Neutrophil (primary cell): ENCODE results near the gene DEPDC7.

ENCODE experiments used
- H3K27ac ChIP-seq: fragments of 200-600 bp; sonication (generic); 2 replicates; pipeline ENCODE4 v1.5.1; 2016; ENCODE audit warnings: mild to moderate bottlenecking, moderate library complexity
- H3K27me3 ChIP-seq: fragments of 200-600 bp; sonication (generic); 2 replicates; pipeline ENCODE4 v1.6.0; 2016; ENCODE audit warnings: mild to moderate bottlenecking
- H3K36me3 ChIP-seq: fragments of 200-600 bp; sonication (generic); 2 replicates; pipeline ENCODE4 v1.5.1; 2017
- H3K4me1 ChIP-seq, 2 experiments: fragments of 200-600 bp in 1 of 2; sonication (generic) in 1 of 2; 1 replicate in 1 of 2; 2 replicates in 1 of 2; pipeline versions ENCODE4 v1.5.1 to v1.6.1; 2013 to 2016; ENCODE audit warnings: low read depth in 1 of 2, low read length in 1 of 2, mild to moderate bottlenecking in 1 of 2, moderate library complexity in 1 of 2; ENCODE audit not compliant: control insufficient read depth in 1 of 2, insufficient read depth in 1 of 2
- H3K4me3 ChIP-seq, 2 experiments: fragments of 200-600 bp in 1 of 2; sonication (generic) in 1 of 2; 1 replicate in 1 of 2; 2 replicates in 1 of 2; pipeline ENCODE4 v1.5.1; 2013 to 2016; ENCODE audit warnings: low read depth in 1 of 2, low read length in 1 of 2, mild to moderate bottlenecking in 1 of 2, moderate library complexity in 1 of 2
- H3K9me3 ChIP-seq: fragments of 200-600 bp; sonication (generic); 2 replicates; pipeline ENCODE4 v1.5.1; 2016
- TF ChIP-seq, protein P1 (sequence below): fragments of 200-600 bp; sonication (generic); IDR thresholded peaks from 2 replicates; pipeline ENCODE4 v1.5.1; 2016; ENCODE audit warnings: antibody characterized with exemption

DEPDC7 gene

DNA sequence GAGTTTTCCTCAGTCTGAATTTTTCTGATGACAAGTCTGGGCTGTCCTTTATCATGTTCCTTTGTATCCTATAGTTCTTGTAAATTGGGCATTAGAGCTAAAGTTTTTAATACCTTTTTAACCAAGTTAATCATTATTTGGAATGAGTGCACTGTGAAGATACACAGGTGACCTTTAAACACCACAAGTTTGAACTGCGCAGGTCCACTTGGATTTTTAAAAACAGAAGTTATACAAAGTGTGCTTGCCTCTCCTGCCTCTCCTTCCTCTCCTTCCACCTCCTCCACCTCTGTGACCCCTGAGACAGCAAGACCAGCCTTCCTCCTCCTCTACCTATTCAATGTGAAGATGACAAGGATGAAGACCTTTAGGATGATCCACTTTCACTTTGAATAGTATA lies 19.3 kb downstream of the DEPDC7 start:
- no peak overlapping the region for H3K4me3 ChIP-seq
- H3K36me3 ChIP-seq, result no peaks in the 10 kb centered on the region
- TF ChIP-seq, protein P1, sequence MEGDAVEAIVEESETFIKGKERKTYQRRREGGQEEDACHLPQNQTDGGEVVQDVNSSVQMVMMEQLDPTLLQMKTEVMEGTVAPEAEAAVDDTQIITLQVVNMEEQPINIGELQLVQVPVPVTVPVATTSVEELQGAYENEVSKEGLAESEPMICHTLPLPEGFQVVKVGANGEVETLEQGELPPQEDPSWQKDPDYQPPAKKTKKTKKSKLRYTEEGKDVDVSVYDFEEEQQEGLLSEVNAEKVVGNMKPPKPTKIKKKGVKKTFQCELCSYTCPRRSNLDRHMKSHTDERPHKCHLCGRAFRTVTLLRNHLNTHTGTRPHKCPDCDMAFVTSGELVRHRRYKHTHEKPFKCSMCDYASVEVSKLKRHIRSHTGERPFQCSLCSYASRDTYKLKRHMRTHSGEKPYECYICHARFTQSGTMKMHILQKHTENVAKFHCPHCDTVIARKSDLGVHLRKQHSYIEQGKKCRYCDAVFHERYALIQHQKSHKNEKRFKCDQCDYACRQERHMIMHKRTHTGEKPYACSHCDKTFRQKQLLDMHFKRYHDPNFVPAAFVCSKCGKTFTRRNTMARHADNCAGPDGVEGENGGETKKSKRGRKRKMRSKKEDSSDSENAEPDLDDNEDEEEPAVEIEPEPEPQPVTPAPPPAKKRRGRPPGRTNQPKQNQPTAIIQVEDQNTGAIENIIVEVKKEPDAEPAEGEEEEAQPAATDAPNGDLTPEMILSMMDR, result no peak
- no peaks in the 10 kb centered on the region for H3K9me3 ChIP-seq
- no peak overlapping the region for H3K27ac ChIP-seq
- H3K4me1 ChIP-seq, result peaks cover 2 to 7% of the 10 kb centered on the region in 2 experiments
- no peaks in the 10 kb centered on the region for H3K27me3 ChIP-seq

DNA sequence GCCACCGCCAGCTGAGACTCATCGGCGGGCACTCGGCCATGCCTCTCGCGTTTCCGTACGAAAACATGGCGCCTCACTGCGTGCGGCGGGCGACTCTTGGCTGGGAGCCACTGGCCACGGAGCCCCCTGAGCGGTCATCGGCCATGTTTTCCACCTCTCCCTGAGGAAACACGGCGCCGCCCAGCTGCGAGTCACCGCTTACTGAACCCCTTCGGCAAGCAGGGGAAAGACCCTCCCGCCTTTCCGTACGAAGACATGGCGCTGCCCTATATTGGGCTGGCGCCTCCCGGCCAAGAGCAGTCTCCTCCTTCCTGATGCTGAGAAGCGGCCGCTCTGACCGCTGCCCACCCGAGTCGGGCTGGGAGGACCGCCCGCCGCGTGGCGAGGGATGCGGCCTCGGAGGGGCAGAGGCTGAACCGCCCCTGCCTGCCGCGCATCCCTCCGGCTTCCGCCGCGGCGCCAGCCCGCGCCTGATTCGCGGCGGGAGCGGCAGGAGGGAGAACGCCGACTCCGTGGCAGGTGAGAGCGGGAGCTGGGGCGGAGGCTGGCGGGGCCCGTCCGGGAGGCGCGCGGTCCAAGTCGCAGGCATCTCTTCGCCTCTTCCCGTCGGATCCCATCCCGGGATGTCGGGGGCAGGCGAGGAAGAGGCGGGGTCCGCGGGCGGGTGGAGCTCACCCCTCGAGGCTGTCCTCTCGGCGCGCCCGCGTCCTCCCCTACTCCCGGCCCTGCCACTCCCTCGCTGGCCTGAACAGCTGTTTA lies 23.8 kb downstream of the DEPDC7 start, which contains the start of gene TCP11L1:
TCP11L1 (plus strand) TSS at position 299 of the 759 bp plus-strand sequence. CDS start 4,202 bp downstream, outside the sequence.
- Histone ChIP-seq H3K4me3 (peak within 1 kb of the TSS; percentile 94 to 97), H3K36me3 (peaks cover 8% of the 10 kb centered on the region), H3K4me1 (peaks cover 14 to 19% of the 10 kb centered on the region in 2 experiments), H3K27me3 (no peaks in the 10 kb centered on the region), H3K27ac (peak within 1 kb of the TSS; percentile 88), H3K9me3 (no peaks in the 10 kb centered on the region)
- TF ChIP-seq, protein P1, result no peak

DNA sequence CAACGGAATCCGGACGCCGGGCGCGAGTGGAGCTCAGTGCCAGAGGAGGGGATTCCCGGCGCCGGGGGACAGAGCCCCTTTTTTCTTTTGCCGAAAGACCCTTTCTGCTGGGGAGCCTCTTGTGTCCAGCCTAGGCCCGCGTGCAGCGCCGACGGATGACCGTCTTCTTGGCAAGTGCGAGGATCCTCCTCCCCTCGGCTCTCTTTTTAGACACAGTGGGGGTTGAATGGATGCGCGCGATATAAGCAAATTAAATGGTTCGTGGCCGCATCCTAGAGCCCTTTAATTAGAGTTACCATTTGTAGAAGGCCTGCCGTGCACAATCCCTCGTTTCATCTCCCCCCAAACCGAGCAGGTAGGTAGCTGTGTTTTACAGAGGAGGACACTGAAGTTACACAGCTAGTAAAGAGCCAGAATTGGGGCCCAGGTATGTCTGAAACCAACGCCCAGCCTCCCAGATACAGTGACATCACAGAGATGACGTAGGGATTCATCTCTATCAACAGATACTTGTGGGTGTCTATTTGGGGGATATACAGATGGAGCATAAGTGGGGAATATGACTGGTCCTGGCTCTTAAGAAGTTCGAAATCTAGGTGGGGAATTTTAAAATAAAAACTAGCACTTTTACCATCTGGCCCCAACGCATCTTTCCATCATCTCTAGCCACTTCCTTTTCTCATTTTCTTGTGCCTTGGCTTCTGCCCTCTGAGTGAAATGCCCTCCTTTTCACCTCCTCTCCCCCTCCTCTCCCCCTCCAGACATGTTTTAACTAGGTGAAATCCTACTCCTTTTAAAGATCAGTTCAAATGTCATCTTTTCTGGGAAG lies 24.6 kb downstream of the DEPDC7 start:
- peak overlapping the region; percentile 94 to 97 for H3K4me3 ChIP-seq
- no peaks in the 10 kb centered on the region for H3K27me3 ChIP-seq
- no peaks in the 10 kb centered on the region for H3K9me3 ChIP-seq
- peak overlapping the region; percentile 88 for H3K27ac ChIP-seq
- TF ChIP-seq, protein P1, result no peak
- H3K4me1 ChIP-seq, result peaks cover 14 to 19% of the 10 kb centered on the region in 2 experiments
- peaks cover 13% of the 10 kb centered on the region for H3K36me3 ChIP-seq

DNA sequence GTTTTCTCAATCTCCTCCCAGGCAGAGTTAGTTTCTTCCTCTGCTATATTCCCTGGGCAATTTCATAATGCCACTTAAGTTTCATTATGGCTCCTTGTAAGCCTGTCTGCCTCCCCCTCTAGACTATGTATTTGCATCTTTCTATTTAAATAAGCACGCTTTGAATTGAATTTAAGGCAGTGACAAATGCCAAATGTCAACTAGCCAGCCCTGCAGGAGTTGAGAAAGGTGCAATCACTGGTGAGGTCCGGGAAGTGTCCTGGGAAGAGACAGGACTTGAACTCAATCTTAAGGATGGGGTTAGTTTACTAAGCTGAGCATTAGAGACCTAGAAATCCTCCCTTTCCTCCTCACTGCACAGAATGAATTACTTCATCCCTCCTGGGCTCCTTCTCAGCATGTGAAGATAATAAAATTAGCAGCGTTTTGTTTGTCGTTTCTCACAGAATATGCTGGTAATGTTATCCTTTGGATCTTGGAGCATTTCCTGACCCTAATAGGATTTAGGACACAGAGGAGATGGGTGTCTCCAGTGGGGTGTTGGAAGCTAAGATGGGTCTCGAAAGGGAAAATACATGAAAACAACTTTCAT lies 25.3 kb downstream of the DEPDC7 start:
- H3K27ac ChIP-seq, result peak overlapping the region; percentile 88
- H3K27me3 ChIP-seq, result no peaks in the 10 kb centered on the region
- TF ChIP-seq, protein P1, result no peak
- no peaks in the 10 kb centered on the region for H3K9me3 ChIP-seq
- H3K36me3 ChIP-seq, result peaks cover 13% of the 10 kb centered on the region
- peaks cover 14 to 19% of the 10 kb centered on the region in 2 experiments for H3K4me1 ChIP-seq
- H3K4me3 ChIP-seq, result peak overlapping the region; percentile 94 to 97

DNA sequence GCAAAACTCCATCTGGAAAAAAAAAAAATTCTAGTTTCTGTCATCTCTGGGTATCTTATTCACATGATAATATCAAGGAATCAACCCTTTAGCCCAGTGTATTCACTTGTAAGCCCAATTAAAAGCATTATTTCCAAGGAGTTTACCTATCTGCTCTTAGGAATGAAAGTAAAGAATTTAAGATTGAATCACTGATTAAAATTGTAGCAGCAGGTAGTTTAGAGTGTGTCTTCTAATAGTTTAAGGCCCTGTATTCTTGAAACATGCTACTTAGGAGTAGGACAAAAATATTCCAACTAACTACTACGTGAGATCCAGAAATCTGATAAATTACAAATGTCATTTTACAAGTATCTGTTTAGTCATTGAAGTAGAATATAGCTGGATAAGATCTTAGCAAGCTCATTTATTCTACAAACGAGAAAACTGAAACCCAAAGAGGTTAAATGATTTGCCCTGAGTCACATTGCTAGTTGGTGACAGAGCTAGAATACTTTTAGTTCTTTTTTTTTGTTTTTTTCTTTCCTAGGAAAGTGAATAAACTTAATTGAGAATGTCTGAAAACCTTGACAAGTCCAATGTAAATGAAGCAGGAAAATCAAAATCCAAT lies 27.6 kb downstream of the DEPDC7 start:
- Histone ChIP-seq H3K4me3 (no peak overlapping the region), H3K4me1 (peaks cover 20 to 23% of the 10 kb centered on the region in 2 experiments), H3K36me3 (peaks cover 13% of the 10 kb centered on the region), H3K27me3 (no peaks in the 10 kb centered on the region), H3K27ac (no peak overlapping the region), H3K9me3 (no peaks in the 10 kb centered on the region)
- TF ChIP-seq, protein P1, result no peak
